Measurements from ENCODE around the gene ACOXL. TPM values are rescaled to one million over a fixed set of nuclear protein-coding genes. Genes with fewer than 3 reads are reported as not detected.
A peak's percentile ranks its signal among the peaks of the same experiment; 100 is the strongest.

Gene ACOXL
- total RNA-seq, 4 donors from 2014 or later = 0.55 to 5.2 (median 1.1) TPM; not detected in 1

DNA sequence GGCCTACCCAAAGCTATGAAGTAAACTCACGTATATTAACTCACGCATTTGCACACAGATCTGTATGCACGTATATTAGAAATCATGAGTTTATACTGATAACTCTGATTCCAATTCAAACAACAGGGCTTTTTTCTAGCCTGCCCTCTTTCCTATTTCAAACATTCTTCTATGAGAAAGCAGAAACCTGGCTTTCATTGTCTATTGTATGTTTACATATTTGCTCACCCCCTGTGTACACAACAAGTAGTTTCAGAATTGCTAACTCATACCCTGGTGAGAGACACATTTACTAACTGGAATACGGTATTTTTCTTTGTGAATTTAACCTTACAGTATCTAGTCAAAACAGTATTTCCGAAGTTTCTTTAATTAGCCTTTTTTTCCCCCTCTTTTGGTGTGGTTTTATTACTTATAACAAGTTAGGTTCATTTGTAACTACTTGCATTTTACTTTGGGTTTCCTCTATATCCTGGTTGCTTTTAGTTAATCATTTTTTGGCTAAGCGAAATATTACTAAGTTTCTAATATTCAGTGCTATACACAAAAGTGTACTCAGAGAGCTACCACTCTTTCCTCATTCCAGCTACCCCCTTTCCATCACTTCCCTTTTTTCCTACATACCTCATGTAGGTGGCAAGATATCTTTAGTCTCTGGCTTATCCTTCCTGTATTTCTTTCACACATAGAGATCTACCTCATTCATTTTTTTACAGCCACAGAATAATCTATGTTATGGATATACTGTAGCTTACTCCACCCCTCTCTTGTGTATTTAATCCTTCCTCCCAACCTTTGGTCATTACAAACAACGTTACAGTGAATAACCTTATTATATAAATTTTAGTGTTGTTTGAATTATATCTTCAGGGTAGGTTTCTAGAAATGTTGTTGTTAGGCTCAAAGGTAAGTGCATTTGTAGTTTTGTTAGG is 275.6 kb downstream of the ACOXL start:
- intact Hi-C loops (cut with DNase I; ENCODE audit: low total_unique reads) = loop anchor here (5.0 kb wide), 1 partner anchor 1976 kb away; no protein-coding TSS in a partner anchor
- no peak overlapping the region for H3K4me3 ChIP-seq
- peaks cover 0 to 29% (median 15%) of the 10 kb centered on the region in 4 donors for H3K4me1 ChIP-seq
- TF ChIP-seq, protein P1, sequence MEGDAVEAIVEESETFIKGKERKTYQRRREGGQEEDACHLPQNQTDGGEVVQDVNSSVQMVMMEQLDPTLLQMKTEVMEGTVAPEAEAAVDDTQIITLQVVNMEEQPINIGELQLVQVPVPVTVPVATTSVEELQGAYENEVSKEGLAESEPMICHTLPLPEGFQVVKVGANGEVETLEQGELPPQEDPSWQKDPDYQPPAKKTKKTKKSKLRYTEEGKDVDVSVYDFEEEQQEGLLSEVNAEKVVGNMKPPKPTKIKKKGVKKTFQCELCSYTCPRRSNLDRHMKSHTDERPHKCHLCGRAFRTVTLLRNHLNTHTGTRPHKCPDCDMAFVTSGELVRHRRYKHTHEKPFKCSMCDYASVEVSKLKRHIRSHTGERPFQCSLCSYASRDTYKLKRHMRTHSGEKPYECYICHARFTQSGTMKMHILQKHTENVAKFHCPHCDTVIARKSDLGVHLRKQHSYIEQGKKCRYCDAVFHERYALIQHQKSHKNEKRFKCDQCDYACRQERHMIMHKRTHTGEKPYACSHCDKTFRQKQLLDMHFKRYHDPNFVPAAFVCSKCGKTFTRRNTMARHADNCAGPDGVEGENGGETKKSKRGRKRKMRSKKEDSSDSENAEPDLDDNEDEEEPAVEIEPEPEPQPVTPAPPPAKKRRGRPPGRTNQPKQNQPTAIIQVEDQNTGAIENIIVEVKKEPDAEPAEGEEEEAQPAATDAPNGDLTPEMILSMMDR (IDR thresholded peaks at IDR 0.05) = no peak
- TF ChIP-seq EP300 (IDR thresholded peaks at IDR 0.05; ENCODE audit: low read depth) (no peak), POLR2AphosphoS5 (IDR thresholded peaks at IDR 0.05) (no peak), POLR2A (IDR thresholded peaks at IDR 0.05) (no peak)
- H3K27ac ChIP-seq = peak overlapping the region; percentile 71 to 80 (median 78)
- H3K9me3 ChIP-seq = peaks cover 4 to 5% of the 10 kb centered on the region in 2 donors
- H3K36me3 ChIP-seq = no peaks in the 10 kb centered on the region
- 50 to 52% methylated on average over 7 of the region's 7 CpGs for WGBS, 2 donors (ENCODE audit: low coverage in 1 of 2)
- in situ Hi-C loops (cut with MboI; ENCODE audit: low pct_ligation_motif_present in 1 of 4, low pct_unique_long_range_greater_than_20kb in 1 of 4, low sequenced_read_pairs in 3 of 4) = loop anchor here in 1 of 4 donors (25.0 kb wide), 1 partner anchor 96 kb away; no protein-coding TSS in a partner anchor
- no peak for DNase-seq
- H3K27me3 ChIP-seq = no peaks in the 10 kb centered on the region

DNA sequence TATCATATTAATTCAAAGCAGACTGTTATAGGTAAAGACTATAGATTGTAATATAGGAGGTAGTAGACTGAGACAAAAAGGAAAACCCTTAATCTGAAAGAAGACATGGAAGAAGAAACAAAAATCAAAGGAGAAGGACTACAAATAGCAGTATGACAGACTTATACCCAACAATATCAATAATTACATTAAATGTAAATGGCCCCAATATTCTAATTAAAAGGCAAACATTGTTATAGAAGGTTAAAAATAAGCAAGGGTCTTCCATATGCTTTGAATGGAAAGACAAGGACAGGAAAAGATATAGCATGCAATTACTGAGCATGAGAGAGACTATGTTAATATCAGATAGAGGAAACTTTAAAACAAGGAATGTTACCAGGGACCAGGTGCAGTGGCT is 278.8 kb downstream of the ACOXL start:
- H3K36me3 ChIP-seq = no peaks in the 10 kb centered on the region
- H3K27ac ChIP-seq = no peak overlapping the region
- no peak for DNase-seq
- H3K27me3 ChIP-seq = no peaks in the 10 kb centered on the region
- no peak for TF ChIP-seq POLR2A (IDR thresholded peaks at IDR 0.05)
- no peak for TF ChIP-seq EP300 (IDR thresholded peaks at IDR 0.05; ENCODE audit: low read depth)
- TF ChIP-seq, protein P1 (IDR thresholded peaks at IDR 0.05) = no peak
- TF ChIP-seq POLR2AphosphoS5 (IDR thresholded peaks at IDR 0.05) = no peak
- H3K9me3 ChIP-seq = peaks cover 4 to 14% of the 10 kb centered on the region in 2 donors
- H3K4me3 ChIP-seq = no peak overlapping the region
- intact Hi-C loops (cut with DNase I; ENCODE audit: low total_unique reads) (no loop called here), in situ Hi-C loops (cut with MboI; ENCODE audit: low pct_ligation_motif_present in 1 of 4, low pct_unique_long_range_greater_than_20kb in 1 of 4, low sequenced_read_pairs in 3 of 4) (loop anchor here in 1 of 4 donors (25.0 kb wide), 1 partner anchor 99 kb away; no protein-coding TSS in a partner anchor)
- peaks cover 0 to 44% (median 17%) of the 10 kb centered on the region in 4 donors for H3K4me1 ChIP-seq

DNA sequence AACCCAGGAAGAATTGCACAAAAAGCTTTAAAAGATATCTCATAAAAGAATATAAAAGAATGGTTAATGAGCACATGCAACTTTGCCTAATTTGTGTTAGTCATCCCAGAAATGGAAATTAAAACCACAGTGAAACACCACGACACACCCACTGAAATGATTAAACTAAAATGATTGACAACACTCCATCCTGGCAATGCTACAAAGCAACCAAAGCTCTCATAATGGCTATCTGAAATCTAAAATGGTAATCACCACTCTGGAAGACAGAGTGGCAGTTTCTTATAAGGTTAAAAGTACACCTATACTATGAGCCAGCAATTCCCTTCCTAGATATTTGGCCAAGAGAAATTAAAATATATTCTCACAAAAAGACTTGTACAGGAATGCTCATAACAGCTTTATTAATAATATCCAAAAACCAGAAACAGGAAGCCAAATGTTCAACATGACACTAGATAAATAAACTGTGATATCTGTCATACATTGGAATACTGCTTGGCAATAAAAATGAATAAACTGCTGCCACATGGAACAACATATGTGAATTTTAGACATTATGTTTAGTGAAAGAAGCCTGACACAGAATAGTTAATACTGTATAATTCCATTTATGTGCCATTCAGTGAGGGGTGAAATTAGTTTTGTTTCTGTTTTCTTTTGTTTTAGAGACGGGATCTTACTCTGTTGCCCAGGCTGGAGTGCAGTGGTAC is 283.1 kb downstream of the ACOXL start:
- 53 to 58% methylated on average over 2 of the region's 2 CpGs for WGBS, 2 donors (ENCODE audit: low coverage in 1 of 2)
- TF ChIP-seq POLR2A (IDR thresholded peaks at IDR 0.05) = no peak
- TF ChIP-seq EP300 (IDR thresholded peaks at IDR 0.05; ENCODE audit: low read depth) = no peak
- no peak for TF ChIP-seq POLR2AphosphoS5 (IDR thresholded peaks at IDR 0.05)
- TF ChIP-seq, protein P1 (IDR thresholded peaks at IDR 0.05) = no peak
- H3K36me3 ChIP-seq = no peaks in the 10 kb centered on the region
- H3K4me3 ChIP-seq = no peak overlapping the region
- intact Hi-C loops (cut with DNase I; ENCODE audit: low total_unique reads) = no loop called here
- no peaks in the 10 kb centered on the region for H3K27me3 ChIP-seq
- H3K4me1 ChIP-seq = peaks cover 0 to 15% (median 2%) of the 10 kb centered on the region in 4 donors
- H3K9me3 ChIP-seq = peaks cover 4 to 14% of the 10 kb centered on the region in 2 donors
- in situ Hi-C loops (cut with MboI; ENCODE audit: low pct_ligation_motif_present in 1 of 4, low pct_unique_long_range_greater_than_20kb in 1 of 4, low sequenced_read_pairs in 3 of 4) = loop anchor here in 1 of 4 donors (25.0 kb wide), 1 partner anchor 103 kb away; no protein-coding TSS in a partner anchor
- no peak for DNase-seq
- H3K27ac ChIP-seq = peak overlapping the region in 2 of 4 donors; percentile 37 to 44

Data from transverse colon (tissue), 4 donors.